HepG2 (cell line): Measurements from ENCODE around the gene GPER1. TPM values are rescaled to one million over a fixed set of nuclear protein-coding genes. Genes with fewer than 3 reads are reported as not detected.
A peak's percentile ranks its signal among the peaks of the same experiment; 100 is the strongest.

Experiments
- BORCS8-MEF2B ChIP-seq: sonication (generic); formaldehyde crosslinking; IDR thresholded peaks from 2 replicates; pipeline ENCODE4 v1.8.0; 2022; ENCODE audit warnings: mild to moderate bottlenecking, missing genetic modification reagents
- FOXO1 ChIP-seq: sonication (generic); formaldehyde crosslinking; IDR thresholded peaks from 2 replicates; pipeline ENCODE4 v1.4.0; 2020; ENCODE audit warnings: missing genetic modification reagents
- GFI1 ChIP-seq: sonication (generic); formaldehyde crosslinking; IDR thresholded peaks from 2 replicates; pipeline ENCODE4 v1.5.0; 2020; ENCODE audit warnings: missing genetic modification reagents, mild to moderate bottlenecking, borderline replicate concordance
- IKZF1 ChIP-seq: fragments of 450-650 bp; IDR thresholded peaks from 2 replicates; pipeline ENCODE4 v1.7.1; 2016
- JDP2 ChIP-seq: sonication (generic); formaldehyde crosslinking; IDR thresholded peaks from 2 replicates; pipeline ENCODE4 v1.8.1; 2022; ENCODE audit warnings: missing genetic modification reagents, borderline replicate concordance
- NR2F1 ChIP-seq, 2 experiments: fragments of 450-650 bp in 1 of 2; formaldehyde crosslinking in 1 of 2; IDR thresholded peaks; 2 replicates each; pipeline versions ENCODE4 v1.5.0 to v1.6.1; 2016 to 2020; ENCODE audit warnings: mild to moderate bottlenecking in 1 of 2, missing compliant biosample characterization in 1 of 2, missing genetic modification reagents in 1 of 2, moderate library complexity in 1 of 2
- SKI ChIP-seq: fragments of 450-650 bp; IDR thresholded peaks from one replicate; pipeline ENCODE4 v1.6.1; 2018; ENCODE audit warnings: mild to moderate bottlenecking; ENCODE audit not compliant: partially characterized antibody
- SRY ChIP-seq: sonication (generic); formaldehyde crosslinking; IDR thresholded peaks from 2 replicates; pipeline ENCODE4 v1.8.0; 2022; ENCODE audit warnings: mild to moderate bottlenecking, missing genetic modification reagents
- U2AF2 ChIP-seq: fragments of 200-400 bp; formaldehyde crosslinking; IDR thresholded peaks from 2 replicates; pipeline ENCODE4 v1.6.1; 2017; ENCODE audit warnings: low read depth, mild to moderate bottlenecking, low read length
- ZBTB3 ChIP-seq: sonication (generic); formaldehyde crosslinking; IDR thresholded peaks from 2 replicates; pipeline ENCODE4 v1.4.0; 2020; ENCODE audit warnings: low read depth, mild to moderate bottlenecking, moderate library complexity, missing genetic modification reagents, borderline replicate concordance
- ZFP82 ChIP-seq: sonication (generic); formaldehyde crosslinking; IDR thresholded peaks from 2 replicates; pipeline ENCODE4 v1.5.1; 2020; ENCODE audit warnings: mild to moderate bottlenecking, missing genetic modification reagents, borderline replicate concordance
- ZNF160 ChIP-seq: sonication (generic); formaldehyde crosslinking; IDR thresholded peaks from 2 replicates; pipeline ENCODE4 v1.8.0; 2022; ENCODE audit warnings: mild to moderate bottlenecking, inconsistent platforms, missing genetic modification reagents
- ZNF230 ChIP-seq: sonication (generic); formaldehyde crosslinking; IDR thresholded peaks from 2 replicates; pipeline ENCODE4 v1.4.0; 2020; ENCODE audit warnings: mild to moderate bottlenecking, missing genetic modification reagents
- ZNF367 ChIP-seq: sonication (generic); formaldehyde crosslinking; IDR thresholded peaks from 2 replicates; pipeline ENCODE4 v1.4.0; 2020; ENCODE audit warnings: missing genetic modification reagents, borderline replicate concordance
- ZNF446 ChIP-seq: sonication (generic); formaldehyde crosslinking; IDR thresholded peaks from 2 replicates; pipeline ENCODE4 v1.5.0; 2020; ENCODE audit warnings: mild to moderate bottlenecking, missing genetic modification reagents
- ZNF496 ChIP-seq: sonication (generic); formaldehyde crosslinking; IDR thresholded peaks from 2 replicates; pipeline ENCODE4 v1.8.1; 2023; ENCODE audit warnings: mild to moderate bottlenecking, moderate library complexity, missing genetic modification reagents; ENCODE audit not compliant: insufficient replicate concordance
- ZNF672 ChIP-seq: sonication (generic); formaldehyde crosslinking; IDR thresholded peaks from 2 replicates; pipeline ENCODE4 v1.8.1; 2022; ENCODE audit warnings: missing genetic modification reagents
- ZNF674 ChIP-seq: sonication (generic); formaldehyde crosslinking; IDR thresholded peaks from 2 replicates; pipeline ENCODE4 v1.5.0; 2020; ENCODE audit warnings: low read depth, mild to moderate bottlenecking, missing genetic modification reagents
- ZNF703 ChIP-seq: sonication (generic); formaldehyde crosslinking; IDR thresholded peaks from 2 replicates; pipeline ENCODE4 v1.5.1; 2020; ENCODE audit warnings: missing genetic modification reagents, mild to moderate bottlenecking, moderate library complexity, borderline replicate concordance
- polyA plus RNA-seq, 8 experiments: library from polyadenylated mRNA; depleted of rRNA in 3 of 8; stranded (reverse) in 7 of 8; unstranded in 1 of 8; fragments of >200 nt; fragmentation: Illumina TruSeq in 4 of 8; extraction: Trizol in 4 of 8; gene quantifications; 2 replicates each; pipeline versions ENCODE4 v1.2.1 to v1.2.3, GENCODE V29; 2011 to 2016; ENCODE audit warnings: low read depth in 4 of 8, missing spikeins in 1 of 8, mixed read lengths in 1 of 8; ENCODE audit not compliant: insufficient read depth in 1 of 8
- total RNA-seq, 5 experiments: library from RNA; depleted of rRNA; stranded (reverse); fragments of >200 nt; fragmentation: Illumina TruSeq; extraction: Trizol; gene quantifications; 2 replicates each; pipeline ENCODE4 v1.2.3, GENCODE V29; 2016; ENCODE audit warnings: low read depth in 1 of 5
- TF ChIP-seq, protein P1 (sequence below): IDR thresholded peaks from 2 replicates; pipeline ENCODE4 v1.6.1; 2016; ENCODE audit warnings: missing compliant biosample characterization, missing genetic modification reagents, borderline replicate concordance
- TF ChIP-seq, protein P2 (sequence below): sonication (generic); formaldehyde crosslinking; IDR thresholded peaks from 2 replicates; pipeline ENCODE4 v1.5.1; 2020; ENCODE audit warnings: mild to moderate bottlenecking, missing genetic modification reagents, moderate library complexity
- TF ChIP-seq, protein P3 (sequence below): conservative IDR thresholded peaks from 2 replicates; pipeline ENCODE4 v1.6.1; 2018; ENCODE audit warnings: missing genetic modification reagents
- TF ChIP-seq, protein P4 (sequence below): sonication (generic); formaldehyde crosslinking; IDR thresholded peaks from 2 replicates; pipeline ENCODE4 v1.4.0; 2020; ENCODE audit warnings: mild to moderate bottlenecking, missing genetic modification reagents
- TF ChIP-seq, protein P5 (sequence below): sonication (generic); formaldehyde crosslinking; IDR thresholded peaks from 2 replicates; pipeline ENCODE4 v1.4.0; 2020; ENCODE audit warnings: missing genetic modification reagents

Gene GPER1
- total and polyA plus RNA-seq, 2 of the 13 experiments (the other 11 are each of a cell fraction or from before 2014, with no cell fraction given), result 12.7 to 19.7 TPM

DNA sequence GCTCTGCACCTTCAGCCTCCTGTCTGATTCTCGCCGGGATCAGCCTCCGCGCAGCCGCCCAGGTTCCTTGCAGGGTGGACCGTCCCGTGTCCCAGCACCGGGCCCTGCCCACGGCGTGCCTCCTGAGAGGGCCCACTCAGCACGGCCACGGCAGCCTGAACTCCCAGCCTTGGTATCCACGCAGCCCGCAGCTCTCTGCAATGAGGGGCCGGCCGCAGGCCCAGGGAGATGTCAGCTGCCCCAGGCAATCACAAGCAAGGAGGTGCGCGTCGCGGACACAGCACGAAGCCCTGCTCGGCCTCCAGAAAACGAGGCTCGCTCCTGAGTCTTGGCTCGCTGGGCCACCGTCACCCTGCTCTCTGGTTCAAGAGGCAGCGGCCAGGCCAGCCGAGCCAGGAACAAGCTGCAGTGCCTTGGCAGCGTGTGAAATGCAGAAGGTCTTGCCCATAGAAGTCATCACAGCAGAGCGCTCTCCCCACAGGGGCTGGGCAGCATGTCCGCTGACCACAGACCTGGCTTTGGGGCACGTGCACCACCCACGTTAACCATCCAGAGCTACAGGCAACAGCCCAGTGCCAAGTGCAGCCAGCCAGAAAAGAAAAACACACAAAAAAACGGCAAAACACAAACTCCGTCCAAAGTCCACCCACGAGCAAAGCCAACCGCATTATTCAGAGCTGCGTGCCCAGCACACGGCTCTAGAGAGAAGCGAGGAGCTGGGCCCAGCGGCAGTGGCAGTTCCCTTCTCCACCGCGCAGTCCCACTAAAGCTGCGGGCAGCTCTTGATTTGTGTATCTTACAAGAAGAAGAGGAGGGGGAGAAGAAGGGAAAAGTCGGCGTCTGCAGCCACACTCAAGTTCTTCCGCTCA lies 13.9 kb downstream of the GPER1 start (continued):
- no peak for TF ChIP-seq GFI1 (CRISPR knock-in tag)
- TF ChIP-seq ZNF496 (CRISPR knock-in tag), result no peak
- TF ChIP-seq U2AF2, result 0 out of 2 replicates have a peak, but pooled peaks have one; percentile 26
- TF ChIP-seq ZFP82 (CRISPR knock-in tag), result no peak
- TF ChIP-seq JDP2 (CRISPR knock-in tag), result no peak
- no peak for TF ChIP-seq IKZF1
- no peak for TF ChIP-seq FOXO1 (CRISPR knock-in tag)
- TF ChIP-seq ZNF672 (CRISPR knock-in tag), result no peak
- TF ChIP-seq SKI, result no peak
- TF ChIP-seq ZNF230 (CRISPR knock-in tag), result no peak
- peak; percentile 63; the same call in 1 of the 2 replicates for TF ChIP-seq BORCS8-MEF2B
- TF ChIP-seq, protein P1, sequence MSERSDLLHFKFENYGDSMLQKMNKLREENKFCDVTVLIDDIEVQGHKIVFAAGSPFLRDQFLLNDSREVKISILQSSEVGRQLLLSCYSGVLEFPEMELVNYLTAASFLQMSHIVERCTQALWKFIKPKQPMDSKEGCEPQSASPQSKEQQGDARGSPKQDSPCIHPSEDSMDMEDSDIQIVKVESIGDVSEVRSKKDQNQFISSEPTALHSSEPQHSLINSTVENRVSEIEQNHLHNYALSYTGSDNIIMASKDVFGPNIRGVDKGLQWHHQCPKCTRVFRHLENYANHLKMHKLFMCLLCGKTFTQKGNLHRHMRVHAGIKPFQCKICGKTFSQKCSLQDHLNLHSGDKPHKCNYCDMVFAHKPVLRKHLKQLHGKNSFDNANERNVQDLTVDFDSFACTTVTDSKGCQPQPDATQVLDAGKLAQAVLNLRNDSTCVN (CRISPR knock-in tag), result peak; percentile 85; the same call in 1 of the 2 replicates
- TF ChIP-seq ZNF674 (CRISPR knock-in tag), result no peak
- no peak for TF ChIP-seq ZNF703 (CRISPR knock-in tag)
- no peak for TF ChIP-seq ZBTB3 (CRISPR knock-in tag)
- TF ChIP-seq NR2F1 (CRISPR knock-in tag; IDR thresholded peaks at IDR 0.05), result no peak
- 0 out of 2 replicates have a peak, but pooled peaks have one; percentile 21 for TF ChIP-seq ZNF367 (CRISPR knock-in tag)
- TF ChIP-seq ZNF160 (CRISPR knock-in tag), result peak; percentile 87; the same call in 1 of the 2 replicates
- TF ChIP-seq SRY (CRISPR knock-in tag), result no peak
- TF ChIP-seq, protein P2, sequence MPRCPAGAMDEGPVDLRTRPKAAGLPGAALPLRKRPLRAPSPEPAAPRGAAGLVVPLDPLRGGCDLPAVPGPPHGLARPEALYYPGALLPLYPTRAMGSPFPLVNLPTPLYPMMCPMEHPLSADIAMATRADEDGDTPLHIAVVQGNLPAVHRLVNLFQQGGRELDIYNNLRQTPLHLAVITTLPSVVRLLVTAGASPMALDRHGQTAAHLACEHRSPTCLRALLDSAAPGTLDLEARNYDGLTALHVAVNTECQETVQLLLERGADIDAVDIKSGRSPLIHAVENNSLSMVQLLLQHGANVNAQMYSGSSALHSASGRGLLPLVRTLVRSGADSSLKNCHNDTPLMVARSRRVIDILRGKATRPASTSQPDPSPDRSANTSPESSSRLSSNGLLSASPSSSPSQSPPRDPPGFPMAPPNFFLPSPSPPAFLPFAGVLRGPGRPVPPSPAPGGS, result no peak; the same call in 1 of the 2 replicates
- TF ChIP-seq ZNF446 (CRISPR knock-in tag), result no peak
- TF ChIP-seq, protein P3, sequence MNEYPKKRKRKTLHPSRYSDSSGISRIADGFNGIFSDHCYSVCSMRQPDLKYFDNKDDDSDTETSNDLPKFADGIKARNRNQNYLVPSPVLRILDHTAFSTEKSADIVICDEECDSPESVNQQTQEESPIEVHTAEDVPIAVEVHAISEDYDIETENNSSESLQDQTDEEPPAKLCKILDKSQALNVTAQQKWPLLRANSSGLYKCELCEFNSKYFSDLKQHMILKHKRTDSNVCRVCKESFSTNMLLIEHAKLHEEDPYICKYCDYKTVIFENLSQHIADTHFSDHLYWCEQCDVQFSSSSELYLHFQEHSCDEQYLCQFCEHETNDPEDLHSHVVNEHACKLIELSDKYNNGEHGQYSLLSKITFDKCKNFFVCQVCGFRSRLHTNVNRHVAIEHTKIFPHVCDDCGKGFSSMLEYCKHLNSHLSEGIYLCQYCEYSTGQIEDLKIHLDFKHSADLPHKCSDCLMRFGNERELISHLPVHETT (CRISPR knock-in tag), result no peak
- TF ChIP-seq, protein P4, sequence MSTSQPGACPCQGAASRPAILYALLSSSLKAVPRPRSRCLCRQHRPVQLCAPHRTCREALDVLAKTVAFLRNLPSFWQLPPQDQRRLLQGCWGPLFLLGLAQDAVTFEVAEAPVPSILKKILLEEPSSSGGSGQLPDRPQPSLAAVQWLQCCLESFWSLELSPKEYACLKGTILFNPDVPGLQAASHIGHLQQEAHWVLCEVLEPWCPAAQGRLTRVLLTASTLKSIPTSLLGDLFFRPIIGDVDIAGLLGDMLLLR, result 0 out of 2 replicates have a peak, but pooled peaks have one; percentile 12
- TF ChIP-seq, protein P5, sequence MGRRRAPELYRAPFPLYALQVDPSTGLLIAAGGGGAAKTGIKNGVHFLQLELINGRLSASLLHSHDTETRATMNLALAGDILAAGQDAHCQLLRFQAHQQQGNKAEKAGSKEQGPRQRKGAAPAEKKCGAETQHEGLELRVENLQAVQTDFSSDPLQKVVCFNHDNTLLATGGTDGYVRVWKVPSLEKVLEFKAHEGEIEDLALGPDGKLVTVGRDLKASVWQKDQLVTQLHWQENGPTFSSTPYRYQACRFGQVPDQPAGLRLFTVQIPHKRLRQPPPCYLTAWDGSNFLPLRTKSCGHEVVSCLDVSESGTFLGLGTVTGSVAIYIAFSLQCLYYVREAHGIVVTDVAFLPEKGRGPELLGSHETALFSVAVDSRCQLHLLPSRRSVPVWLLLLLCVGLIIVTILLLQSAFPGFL (CRISPR knock-in tag), result no peak
